ENCODE results near the gene NUP214.

DNA sequence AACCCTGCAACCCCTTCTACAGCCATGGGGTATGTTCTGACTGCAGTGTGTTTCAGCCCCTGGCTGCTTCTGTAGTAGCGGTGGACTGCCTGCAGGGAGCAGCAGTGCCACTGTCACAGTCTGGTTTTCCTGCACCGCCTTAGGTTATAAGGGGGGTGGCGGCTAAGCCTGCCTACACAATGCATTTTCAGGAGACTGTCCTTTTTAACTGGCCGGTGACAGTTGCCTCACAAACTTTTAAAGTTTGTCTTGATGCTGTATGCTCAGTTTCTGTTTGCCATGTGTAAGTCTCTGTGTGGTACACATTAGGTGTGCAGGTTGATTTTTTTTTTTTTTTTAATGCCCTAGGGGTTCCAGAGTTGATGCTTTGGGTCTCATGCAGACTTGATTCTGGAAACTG is 53.0 kb downstream of the NUP214 start:
- TF ChIP-seq, protein P1, sequence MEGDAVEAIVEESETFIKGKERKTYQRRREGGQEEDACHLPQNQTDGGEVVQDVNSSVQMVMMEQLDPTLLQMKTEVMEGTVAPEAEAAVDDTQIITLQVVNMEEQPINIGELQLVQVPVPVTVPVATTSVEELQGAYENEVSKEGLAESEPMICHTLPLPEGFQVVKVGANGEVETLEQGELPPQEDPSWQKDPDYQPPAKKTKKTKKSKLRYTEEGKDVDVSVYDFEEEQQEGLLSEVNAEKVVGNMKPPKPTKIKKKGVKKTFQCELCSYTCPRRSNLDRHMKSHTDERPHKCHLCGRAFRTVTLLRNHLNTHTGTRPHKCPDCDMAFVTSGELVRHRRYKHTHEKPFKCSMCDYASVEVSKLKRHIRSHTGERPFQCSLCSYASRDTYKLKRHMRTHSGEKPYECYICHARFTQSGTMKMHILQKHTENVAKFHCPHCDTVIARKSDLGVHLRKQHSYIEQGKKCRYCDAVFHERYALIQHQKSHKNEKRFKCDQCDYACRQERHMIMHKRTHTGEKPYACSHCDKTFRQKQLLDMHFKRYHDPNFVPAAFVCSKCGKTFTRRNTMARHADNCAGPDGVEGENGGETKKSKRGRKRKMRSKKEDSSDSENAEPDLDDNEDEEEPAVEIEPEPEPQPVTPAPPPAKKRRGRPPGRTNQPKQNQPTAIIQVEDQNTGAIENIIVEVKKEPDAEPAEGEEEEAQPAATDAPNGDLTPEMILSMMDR (IDR thresholded peaks at IDR 0.05): peak; percentile 57 to 86 (median 78)
- TF ChIP-seq POLR2A (IDR thresholded peaks at IDR 0.05) (no peak), POLR2AphosphoS5 (IDR thresholded peaks at IDR 0.05; ENCODE audit: insufficient read depth in 1 of 2, low read depth in 1 of 2) (no peak)

Measured in vagina (tissue), 2 donors.